ENCODE measurements around the gene SLC35F1. TPM values are rescaled to one million over a fixed set of nuclear protein-coding genes. Genes with fewer than 3 reads are reported as not detected.
A peak's percentile ranks its signal among the peaks of the same experiment; 100 is the strongest.

Gene SLC35F1
- total and polyA plus RNA-seq, 4 donors, result 27.8 to 68.7 (median 61.5) TPM

GRCh38 chr6:117919775-117920729 lies 13.0 kb downstream of the SLC35F1 start:
- peak in 3 of 6 donors; percentile 60 to 89 (median 89) for DNase-seq (ENCODE audit: low read depth in 4 of 6, low spot score in 6 of 6)
- H3K4me3 ChIP-seq (ENCODE audit: low read depth, low read length), result peak overlapping the region; percentile 59
- no peaks in the 10 kb centered on the region for H3K36me3 ChIP-seq (ENCODE audit: control insufficient read depth, insufficient read depth, low read length)
- H3K27me3 ChIP-seq (ENCODE audit: control insufficient read depth, insufficient read depth, low read length), result no peaks in the 10 kb centered on the region
- no peaks in the 10 kb centered on the region for H3K9me3 ChIP-seq (ENCODE audit: control insufficient read depth, insufficient read depth, low read length)
- H3K27ac ChIP-seq (ENCODE audit: low read depth, low read length), result peak overlapping the region; percentile 95
- WGBS (ENCODE audit: insufficient coverage), result 3% methylated on average over 27 of the region's 39 CpGs
- H3K4me1 ChIP-seq (ENCODE audit: control insufficient read depth, insufficient read depth, low read length), result peaks cover 10% of the 10 kb centered on the region

GRCh38 chr6:117924690-117925089 lies 17.6 kb downstream of the SLC35F1 start:
- Histone ChIP-seq H3K36me3 (ENCODE audit: control insufficient read depth, insufficient read depth, low read length) (no peaks in the 10 kb centered on the region), H3K4me1 (ENCODE audit: control insufficient read depth, insufficient read depth, low read length) (peaks cover 5% of the 10 kb centered on the region), H3K27ac (ENCODE audit: low read depth, low read length) (no peak overlapping the region), H3K9me3 (ENCODE audit: control insufficient read depth, insufficient read depth, low read length) (peaks cover 2% of the 10 kb centered on the region), H3K27me3 (ENCODE audit: control insufficient read depth, insufficient read depth, low read length) (no peaks in the 10 kb centered on the region), H3K4me3 (ENCODE audit: low read depth, low read length) (no peak overlapping the region)
- peak in 1 of 6 donors; percentile 61 for DNase-seq (ENCODE audit: low read depth in 4 of 6, low spot score in 6 of 6)
- no CpG with 5 or more reads among the region's 2 CpGs for WGBS (ENCODE audit: insufficient coverage)

GRCh38 chr6:117927866-117928265 lies 20.8 kb downstream of the SLC35F1 start:
- Histone ChIP-seq H3K4me3 (ENCODE audit: low read depth, low read length) (no peak overlapping the region), H3K27ac (ENCODE audit: low read depth, low read length) (no peak overlapping the region), H3K36me3 (ENCODE audit: control insufficient read depth, insufficient read depth, low read length) (no peaks in the 10 kb centered on the region), H3K27me3 (ENCODE audit: control insufficient read depth, insufficient read depth, low read length) (no peaks in the 10 kb centered on the region), H3K4me1 (ENCODE audit: control insufficient read depth, insufficient read depth, low read length) (no peaks in the 10 kb centered on the region), H3K9me3 (ENCODE audit: control insufficient read depth, insufficient read depth, low read length) (peaks cover 2% of the 10 kb centered on the region)
- DNase-seq (ENCODE audit: low read depth in 4 of 6, low spot score in 6 of 6), result peak in 2 of 6 donors; percentile 53 to 58
- WGBS (ENCODE audit: insufficient coverage), result no CpG with 5 or more reads among the region's 3 CpGs

DNA sequence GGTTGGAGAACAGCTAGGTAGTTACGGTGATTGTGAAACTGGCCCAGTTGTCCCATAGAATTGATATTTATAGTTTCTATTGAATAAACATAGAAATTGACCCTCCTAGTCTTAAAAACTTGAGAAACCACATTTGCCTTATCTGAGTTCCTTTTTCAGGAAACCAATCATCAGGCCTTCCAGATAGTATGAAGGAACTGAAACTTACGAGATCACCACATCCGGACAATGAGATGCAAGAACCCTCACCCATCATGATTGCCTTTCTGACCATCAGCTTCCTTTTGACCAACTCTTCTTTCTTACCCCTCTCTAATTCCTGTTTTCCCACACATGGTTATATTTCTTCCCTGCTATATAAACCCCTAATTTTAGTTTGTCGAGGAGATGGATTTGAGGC lies 21.8 kb downstream of the SLC35F1 start:
- 88% methylated on average over 2 of the region's 4 CpGs for WGBS (ENCODE audit: insufficient coverage)
- H3K9me3 ChIP-seq (ENCODE audit: control insufficient read depth, insufficient read depth, low read length), result peaks cover 2% of the 10 kb centered on the region
- no peaks in the 10 kb centered on the region for H3K27me3 ChIP-seq (ENCODE audit: control insufficient read depth, insufficient read depth, low read length)
- H3K4me3 ChIP-seq (ENCODE audit: low read depth, low read length), result no peak overlapping the region
- no peaks in the 10 kb centered on the region for H3K4me1 ChIP-seq (ENCODE audit: control insufficient read depth, insufficient read depth, low read length)
- no peak overlapping the region for H3K27ac ChIP-seq (ENCODE audit: low read depth, low read length)
- no peaks in the 10 kb centered on the region for H3K36me3 ChIP-seq (ENCODE audit: control insufficient read depth, insufficient read depth, low read length)
- DNase-seq (ENCODE audit: low read depth in 4 of 6, low spot score in 6 of 6), result no peak

DNA sequence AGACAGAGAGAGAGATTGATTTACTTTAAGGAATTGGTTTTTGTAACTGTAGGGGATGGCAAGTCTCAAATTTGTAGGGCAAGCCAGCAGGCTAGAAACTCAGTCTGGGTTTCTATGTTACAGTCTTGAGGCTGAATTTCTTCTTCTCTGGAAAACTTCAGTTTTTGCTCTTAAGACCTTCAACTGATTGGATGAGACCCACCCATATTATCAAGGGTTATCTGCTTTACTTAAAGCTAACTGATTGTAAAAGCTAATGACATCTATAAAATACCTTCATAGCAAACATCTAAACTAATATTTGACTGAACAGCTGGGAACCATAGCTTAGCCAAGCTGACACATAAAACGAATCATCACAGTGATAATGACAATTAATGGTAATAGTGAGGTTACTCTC lies 22.4 kb downstream of the SLC35F1 start:
- Histone ChIP-seq H3K4me3 (ENCODE audit: low read depth, low read length) (no peak overlapping the region), H3K4me1 (ENCODE audit: control insufficient read depth, insufficient read depth, low read length) (no peaks in the 10 kb centered on the region), H3K9me3 (ENCODE audit: control insufficient read depth, insufficient read depth, low read length) (peaks cover 2% of the 10 kb centered on the region), H3K36me3 (ENCODE audit: control insufficient read depth, insufficient read depth, low read length) (no peaks in the 10 kb centered on the region), H3K27me3 (ENCODE audit: control insufficient read depth, insufficient read depth, low read length) (no peaks in the 10 kb centered on the region), H3K27ac (ENCODE audit: low read depth, low read length) (no peak overlapping the region)
- no peak for DNase-seq (ENCODE audit: low read depth in 4 of 6, low spot score in 6 of 6)
- no CpG with 5 or more reads among the region's 1 CpG for WGBS (ENCODE audit: insufficient coverage)

DNA sequence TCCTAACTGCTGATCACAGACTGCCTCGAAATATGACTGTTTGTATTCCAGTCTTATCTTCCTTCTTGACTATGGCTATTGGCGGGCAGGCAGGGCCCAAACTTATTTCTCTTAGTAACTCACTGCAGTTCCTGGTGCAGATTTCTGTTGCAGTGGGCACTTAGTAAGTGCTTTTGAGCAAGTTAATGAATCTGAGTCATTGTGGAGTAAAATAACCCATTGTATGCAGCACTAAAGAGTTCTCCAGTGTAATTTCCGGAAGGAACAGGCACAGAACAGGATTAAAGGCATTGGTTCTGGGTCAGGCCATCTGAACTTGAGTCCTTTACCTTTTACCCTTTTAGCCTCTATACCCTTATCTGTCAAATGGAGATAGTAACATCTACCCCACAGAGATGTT lies 23.6 kb downstream of the SLC35F1 start:
- H3K27me3 ChIP-seq (ENCODE audit: control insufficient read depth, insufficient read depth, low read length), result no peaks in the 10 kb centered on the region
- no peaks in the 10 kb centered on the region for H3K36me3 ChIP-seq (ENCODE audit: control insufficient read depth, insufficient read depth, low read length)
- peak overlapping the region; percentile 44 for H3K27ac ChIP-seq (ENCODE audit: low read depth, low read length)
- DNase-seq (ENCODE audit: low read depth in 4 of 6, low spot score in 6 of 6), result no peak
- H3K9me3 ChIP-seq (ENCODE audit: control insufficient read depth, insufficient read depth, low read length), result peaks cover 2% of the 10 kb centered on the region
- WGBS (ENCODE audit: insufficient coverage), result 43% methylated on average over 1 of the region's 3 CpGs
- no peaks in the 10 kb centered on the region for H3K4me1 ChIP-seq (ENCODE audit: control insufficient read depth, insufficient read depth, low read length)
- no peak overlapping the region for H3K4me3 ChIP-seq (ENCODE audit: low read depth, low read length)

DNA sequence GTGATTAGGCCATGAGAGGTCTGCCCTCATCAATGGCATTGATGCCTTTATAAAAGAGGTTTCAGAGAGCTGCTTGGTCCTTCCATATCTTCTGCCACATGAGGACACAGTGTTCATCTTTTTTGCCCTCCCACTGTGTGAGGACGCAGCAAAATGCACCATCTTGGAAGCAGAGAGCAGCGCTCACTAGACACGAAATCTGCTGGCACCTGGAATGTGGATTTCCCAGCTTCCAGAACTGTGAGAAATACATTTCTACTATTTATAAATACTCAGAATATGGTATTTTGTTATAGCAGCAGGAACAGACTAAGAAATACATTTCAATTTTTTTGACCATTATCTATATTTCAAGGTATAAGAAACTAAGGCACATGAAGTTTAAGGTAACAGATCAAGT lies 24.9 kb downstream of the SLC35F1 start:
- no peaks in the 10 kb centered on the region for H3K4me1 ChIP-seq (ENCODE audit: control insufficient read depth, insufficient read depth, low read length)
- H3K27me3 ChIP-seq (ENCODE audit: control insufficient read depth, insufficient read depth, low read length), result no peaks in the 10 kb centered on the region
- 100% methylated on average over 1 of the region's 3 CpGs for WGBS (ENCODE audit: insufficient coverage)
- H3K9me3 ChIP-seq (ENCODE audit: control insufficient read depth, insufficient read depth, low read length), result peaks cover 2% of the 10 kb centered on the region
- no peak overlapping the region for H3K27ac ChIP-seq (ENCODE audit: low read depth, low read length)
- H3K4me3 ChIP-seq (ENCODE audit: low read depth, low read length), result no peak overlapping the region
- DNase-seq (ENCODE audit: low read depth in 4 of 6, low spot score in 6 of 6), result no peak
- H3K36me3 ChIP-seq (ENCODE audit: control insufficient read depth, insufficient read depth, low read length), result no peaks in the 10 kb centered on the region

- no peaks in the 10 kb centered on the region for H3K4me1 ChIP-seq (ENCODE audit: control insufficient read depth, insufficient read depth, low read length)
- no peaks in the 10 kb centered on the region for H3K36me3 ChIP-seq (ENCODE audit: control insufficient read depth, insufficient read depth, low read length)
- peak overlapping the region; percentile 77 for H3K27ac ChIP-seq (ENCODE audit: low read depth, low read length)
- WGBS (ENCODE audit: insufficient coverage), result 90% methylated on average over 1 of the region's 3 CpGs
- no peak overlapping the region for H3K4me3 ChIP-seq (ENCODE audit: low read depth, low read length)
- H3K9me3 ChIP-seq (ENCODE audit: control insufficient read depth, insufficient read depth, low read length), result peaks cover 2% of the 10 kb centered on the region
- H3K27me3 ChIP-seq (ENCODE audit: control insufficient read depth, insufficient read depth, low read length), result no peaks in the 10 kb centered on the region
- DNase-seq (ENCODE audit: low read depth in 4 of 6, low spot score in 6 of 6), result no peak
Measured at GRCh38 chr6:117932676-117933075, 25.6 kb downstream of the SLC35F1 start.

DNA sequence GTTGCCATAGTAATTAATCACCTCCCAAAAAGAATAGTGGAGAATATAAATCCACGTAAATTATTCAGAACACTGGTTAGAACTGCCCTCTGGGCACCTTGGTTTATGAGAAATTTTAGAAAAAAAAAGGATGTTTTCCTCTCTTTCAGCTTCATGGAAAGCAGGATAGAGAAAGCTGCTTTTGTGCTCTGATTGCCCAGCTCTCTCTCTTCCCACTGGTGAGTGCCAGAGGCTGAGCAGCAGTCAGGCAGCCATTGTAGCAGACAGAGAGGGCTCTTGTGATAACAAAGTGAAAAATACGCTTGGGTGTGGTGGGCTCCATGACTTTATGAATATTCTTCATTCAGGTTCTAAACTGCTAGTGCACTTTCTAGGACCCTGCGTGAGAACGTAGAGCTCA lies 26.4 kb downstream of the SLC35F1 start:
- Histone ChIP-seq H3K27me3 (ENCODE audit: control insufficient read depth, insufficient read depth, low read length) (no peaks in the 10 kb centered on the region), H3K4me3 (ENCODE audit: low read depth, low read length) (peak overlapping the region; percentile 23), H3K4me1 (ENCODE audit: control insufficient read depth, insufficient read depth, low read length) (no peaks in the 10 kb centered on the region), H3K36me3 (ENCODE audit: control insufficient read depth, insufficient read depth, low read length) (no peaks in the 10 kb centered on the region), H3K9me3 (ENCODE audit: control insufficient read depth, insufficient read depth, low read length) (peaks cover 2% of the 10 kb centered on the region), H3K27ac (ENCODE audit: low read depth, low read length) (peak overlapping the region; percentile 77)
- WGBS (ENCODE audit: insufficient coverage), result 50% methylated on average over 3 of the region's 4 CpGs
- peak in 2 of 6 donors; percentile 78 to 81 for DNase-seq (ENCODE audit: low read depth in 4 of 6, low spot score in 6 of 6)
